Caco-2 (cell line): Measurements from ENCODE around the gene RAD51B. TPM values are rescaled to one million over a fixed set of nuclear protein-coding genes. Genes with fewer than 3 reads are reported as not detected.
A peak's percentile ranks its signal among the peaks of the same experiment; 100 is the strongest.

Experiments used
- BruUV-seq: library from RNA; stranded (reverse); fragments of 400-500 nt; replicated peaks from 2 replicates; lab custom pipeline; 2021; lab: Mats Ljungman, UMichigan
- CTCF ChIA-PET: fragments of 300-600 bp; sonication (Branson Sonifier 250); formaldehyde crosslinking; loops from one replicate; lab custom pipeline; 2022; ENCODE audit warnings: antibody characterized with exemption; lab: Charles Lee
- POLR2A ChIA-PET: fragments of 300-600 bp; sonication (Branson Sonifier 250); formaldehyde crosslinking; loops from one replicate; lab custom pipeline; 2022; ENCODE audit warnings: antibody characterized with exemption; lab: Charles Lee
- DNase-seq, 2 experiments: peaks; one replicate each; pipeline versions ENCODE4 v3.0.0 to v3.0.0-alpha.2; 2020 to 2022
- H3K27me3 ChIP-seq: replicated peaks from 2 replicates; pipeline ENCODE4 v1.6.0; 2011; ENCODE audit warnings: low read length; ENCODE audit not compliant: control insufficient read depth, insufficient read depth
- H3K36me3 ChIP-seq: 2 replicates; pipeline ENCODE4 v1.5.1; 2011; ENCODE audit warnings: low read length; ENCODE audit not compliant: control insufficient read depth, insufficient read depth
- H3K4me1 ChIP-seq: fragments of 250-450 bp; sonication (Bioruptor Pico); 2 replicates; pipeline ENCODE4 v1.5.1; 2020; ENCODE audit warnings: mild to moderate bottlenecking
- H3K4me3 ChIP-seq: 2 replicates; pipeline ENCODE4 v1.5.1; 2011; ENCODE audit warnings: low read depth, mild to moderate bottlenecking, control low read depth, low read length
- H3K9me3 ChIP-seq: fragments of 250-450 bp; sonication (Bioruptor Pico); 2 replicates; pipeline ENCODE4 v1.5.1; 2020; ENCODE audit warnings: mild to moderate bottlenecking, moderate library complexity
- H3K27ac Mint-ChIP-seq: one replicate; pipeline ENCODE4 v1.8.0; 2022; ENCODE audit warnings: mixed read lengths; ENCODE audit not compliant: unreplicated experiment
- H3K27me3 Mint-ChIP-seq: one replicate; pipeline ENCODE4 v1.8.0; 2022; ENCODE audit warnings: mixed read lengths; ENCODE audit not compliant: insufficient read depth, unreplicated experiment
- H3K36me3 Mint-ChIP-seq: one replicate; pipeline ENCODE4 v1.8.0; 2022; ENCODE audit warnings: mild to moderate bottlenecking, mixed read lengths; ENCODE audit not compliant: insufficient read depth, unreplicated experiment
- H3K4me1 Mint-ChIP-seq: one replicate; pipeline ENCODE4 v1.8.0; 2022; ENCODE audit warnings: low read depth, mixed read lengths; ENCODE audit not compliant: unreplicated experiment
- H3K4me3 Mint-ChIP-seq: one replicate; pipeline ENCODE4 v1.8.0; 2022; ENCODE audit warnings: mild to moderate bottlenecking, moderate library complexity, mixed read lengths; ENCODE audit not compliant: unreplicated experiment
- H3K9me3 Mint-ChIP-seq: one replicate; pipeline ENCODE4 v1.8.0; 2022; ENCODE audit warnings: mixed read lengths; ENCODE audit not compliant: unreplicated experiment
- intact Hi-C: fragments of 100-400 bp; cut with micrococcal nuclease; formaldehyde crosslinking; loops from one replicate; pipeline ENCODE4 v1.10.0; 2022; ENCODE audit not compliant: unreplicated experiment
- total RNA-seq: library from RNA; stranded (reverse); gene quantifications from 2 replicates; pipeline ENCODE4 v1.2.3, GENCODE V29; 2022
- TF ChIP-seq, protein P1 (sequence below), 2 experiments: fragments of 200-600 bp in 1 of 2; IDR thresholded peaks; 1 replicate in 1 of 2; 2 replicates in 1 of 2; pipeline versions ENCODE4 v1.5.1 to v1.8.0; 2011 to 2022; ENCODE audit warnings: antibody characterized with exemption in 1 of 2, control low read depth in 1 of 2, inconsistent platforms in 1 of 2, low read depth in 1 of 2, low read length in 1 of 2, mild to moderate bottlenecking in 1 of 2, moderate library complexity in 1 of 2; ENCODE audit not compliant: insufficient read depth in 1 of 2, severe bottlenecking in 1 of 2, unreplicated experiment in 1 of 2

RAD51B gene
- total RNA-seq, 1 experiment from 2014 or later: 16.7 TPM

DNA sequence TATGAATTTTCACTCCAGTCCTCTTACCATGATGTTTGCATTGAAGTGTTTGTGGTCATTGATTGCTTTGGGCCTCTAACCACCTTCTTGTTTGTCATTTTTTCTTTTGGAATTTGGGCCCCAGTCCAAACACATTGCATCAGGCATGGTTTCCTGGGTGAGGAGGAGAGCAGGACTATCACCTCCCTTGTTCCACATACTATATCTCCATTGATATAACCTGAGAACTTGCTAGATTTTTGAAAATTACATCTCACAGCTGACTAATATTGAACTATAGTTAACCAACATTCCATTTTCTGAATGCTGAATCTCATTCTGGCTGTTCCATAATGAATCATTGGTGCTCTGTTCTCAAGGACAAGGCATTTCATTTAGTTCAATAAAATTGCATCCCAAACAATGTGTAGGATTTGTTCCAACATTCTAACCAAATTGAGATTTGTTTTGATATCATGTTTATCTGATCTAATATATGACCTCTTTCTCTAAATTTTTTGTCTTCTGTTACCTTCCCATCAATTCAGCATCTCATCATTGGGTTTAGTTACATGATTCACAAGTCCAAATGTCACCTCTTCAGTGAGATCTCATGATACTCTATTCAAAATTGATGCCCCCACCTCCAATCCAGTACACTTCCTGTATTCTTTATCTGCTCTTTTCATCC is 644.3 kb downstream of the RAD51B start:
- Histone ChIP-seq H3K9me3 (no peaks in the 10 kb centered on the region), H3K36me3 (no peaks in the 10 kb centered on the region), H3K4me3 (no peak overlapping the region), H3K27me3 (no peaks in the 10 kb centered on the region), H3K4me1 (peaks cover 52% of the 10 kb centered on the region)
- POLR2A ChIA-PET: no interaction called here
- no peak for DNase-seq
- Mint-ChIP-seq H3K4me1 (peaks cover 47% of the 10 kb centered on the region), H3K9me3 (peaks cover 10% of the 10 kb centered on the region), H3K36me3 (no peaks in the 10 kb centered on the region), H3K27me3 (no peaks in the 10 kb centered on the region), H3K27ac (no peak overlapping the region), H3K4me3 (no peak overlapping the region)
- BruUV-seq: no TSS peak
- TF ChIP-seq, protein P1, sequence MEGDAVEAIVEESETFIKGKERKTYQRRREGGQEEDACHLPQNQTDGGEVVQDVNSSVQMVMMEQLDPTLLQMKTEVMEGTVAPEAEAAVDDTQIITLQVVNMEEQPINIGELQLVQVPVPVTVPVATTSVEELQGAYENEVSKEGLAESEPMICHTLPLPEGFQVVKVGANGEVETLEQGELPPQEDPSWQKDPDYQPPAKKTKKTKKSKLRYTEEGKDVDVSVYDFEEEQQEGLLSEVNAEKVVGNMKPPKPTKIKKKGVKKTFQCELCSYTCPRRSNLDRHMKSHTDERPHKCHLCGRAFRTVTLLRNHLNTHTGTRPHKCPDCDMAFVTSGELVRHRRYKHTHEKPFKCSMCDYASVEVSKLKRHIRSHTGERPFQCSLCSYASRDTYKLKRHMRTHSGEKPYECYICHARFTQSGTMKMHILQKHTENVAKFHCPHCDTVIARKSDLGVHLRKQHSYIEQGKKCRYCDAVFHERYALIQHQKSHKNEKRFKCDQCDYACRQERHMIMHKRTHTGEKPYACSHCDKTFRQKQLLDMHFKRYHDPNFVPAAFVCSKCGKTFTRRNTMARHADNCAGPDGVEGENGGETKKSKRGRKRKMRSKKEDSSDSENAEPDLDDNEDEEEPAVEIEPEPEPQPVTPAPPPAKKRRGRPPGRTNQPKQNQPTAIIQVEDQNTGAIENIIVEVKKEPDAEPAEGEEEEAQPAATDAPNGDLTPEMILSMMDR (IDR thresholded peaks at IDR 0.05; ENCODE audit: insufficient read depth in 1 of 2, low read depth in 1 of 2, low read length in 1 of 2, severe bottlenecking in 1 of 2, unreplicated experiment in 1 of 2): no peak
- intact Hi-C loops: no loop called here
- CTCF ChIA-PET: no interaction called here

DNA sequence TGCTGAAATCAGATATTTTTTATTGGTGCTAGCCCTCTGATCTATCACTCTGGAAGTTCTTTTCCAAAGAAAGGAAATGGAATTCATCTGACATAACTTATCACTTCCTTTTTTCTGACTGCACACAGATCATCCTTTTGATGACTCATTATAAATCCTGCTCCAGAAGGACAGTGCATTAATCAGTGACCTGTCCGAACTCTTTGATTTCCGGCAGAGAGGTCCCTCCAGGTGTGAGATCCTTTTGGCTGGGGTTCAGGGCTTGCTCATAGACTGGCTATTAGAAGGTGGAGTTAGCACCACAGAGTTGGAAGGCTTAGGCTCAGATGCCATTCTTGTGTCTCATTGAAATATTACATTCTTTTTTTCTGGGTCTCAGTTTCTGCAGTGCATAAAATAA is 645.1 kb downstream of the RAD51B start:
- no peak overlapping the region for H3K27ac Mint-ChIP-seq
- no peaks in the 10 kb centered on the region for H3K27me3 Mint-ChIP-seq
- peaks cover 47% of the 10 kb centered on the region for H3K4me1 Mint-ChIP-seq
- Histone ChIP-seq H3K4me1 (peaks cover 52% of the 10 kb centered on the region), H3K4me3 (no peak overlapping the region), H3K9me3 (no peaks in the 10 kb centered on the region), H3K27me3 (no peaks in the 10 kb centered on the region), H3K36me3 (no peaks in the 10 kb centered on the region)
- no peak overlapping the region for H3K4me3 Mint-ChIP-seq
- no TSS peak for BruUV-seq
- ChIA-PET POLR2A (no interaction called here), CTCF (no interaction called here)
- H3K36me3 Mint-ChIP-seq: no peaks in the 10 kb centered on the region
- no peak for DNase-seq
- H3K9me3 Mint-ChIP-seq: peaks cover 10% of the 10 kb centered on the region
- intact Hi-C loops: loop anchor here (5.0 kb wide), 1 partner anchor 62 kb away; no protein-coding TSS in a partner anchor
- TF ChIP-seq, protein P1 (IDR thresholded peaks at IDR 0.05; ENCODE audit: insufficient read depth in 1 of 2, low read depth in 1 of 2, low read length in 1 of 2, severe bottlenecking in 1 of 2, unreplicated experiment in 1 of 2): no peak

DNA sequence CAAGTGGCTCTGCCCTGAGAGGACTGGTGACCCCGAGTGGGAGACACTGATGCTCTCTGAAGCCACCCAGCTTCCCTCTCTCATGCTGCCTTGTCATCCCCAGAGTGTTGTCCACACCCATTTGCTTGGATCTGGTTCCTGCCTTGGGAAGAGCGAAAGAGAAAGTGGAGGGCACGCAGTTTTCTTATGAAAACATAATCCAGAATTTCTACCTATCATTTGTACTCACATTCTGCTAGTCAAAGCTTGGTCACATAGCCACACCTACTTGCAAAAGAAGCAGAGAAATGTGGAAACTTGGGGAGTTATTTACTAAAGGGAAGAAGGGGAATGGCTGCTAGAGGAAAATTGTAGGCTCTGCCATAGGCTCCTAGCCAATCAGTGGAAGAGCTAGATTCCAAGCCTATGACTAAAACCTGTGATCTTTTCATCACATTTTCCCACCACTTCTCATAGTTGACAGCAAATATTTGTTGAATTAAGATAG is 647.0 kb downstream of the RAD51B start:
- H3K27ac Mint-ChIP-seq: peak overlapping the region; percentile 48

More for the DNA sequence above, 647.0 kb downstream of the RAD51B start:
- no peaks in the 10 kb centered on the region for H3K36me3 ChIP-seq
- TF ChIP-seq, protein P1 (IDR thresholded peaks at IDR 0.05; ENCODE audit: insufficient read depth in 1 of 2, low read depth in 1 of 2, low read length in 1 of 2, severe bottlenecking in 1 of 2, unreplicated experiment in 1 of 2): no peak
- no peaks in the 10 kb centered on the region for H3K27me3 ChIP-seq
- H3K9me3 ChIP-seq: no peaks in the 10 kb centered on the region
- H3K4me3 Mint-ChIP-seq: no peak overlapping the region
- ChIA-PET POLR2A (interaction anchor here (0.6 kb wide), 1 partner anchor 17 kb away, joined by 6 read pairs; no protein-coding TSS in a partner anchor), CTCF (no interaction called here)
- H3K36me3 Mint-ChIP-seq: no peaks in the 10 kb centered on the region
- no TSS peak for BruUV-seq
- no peaks in the 10 kb centered on the region for H3K27me3 Mint-ChIP-seq
- no peak overlapping the region for H3K4me3 ChIP-seq
- intact Hi-C loops: loop anchor here (5.0 kb wide), 1 partner anchor 64 kb away; no protein-coding TSS in a partner anchor
- H3K4me1 ChIP-seq: peaks cover 59% of the 10 kb centered on the region
- peaks cover 10% of the 10 kb centered on the region for H3K9me3 Mint-ChIP-seq
- DNase-seq: peak; percentile 45 to 56
- peaks cover 52% of the 10 kb centered on the region for H3K4me1 Mint-ChIP-seq
